ENCODE data around the gene RGS12. TPM values are rescaled to one million over a fixed set of nuclear protein-coding genes. Genes with fewer than 3 reads are reported as not detected.

Gene RGS12
- total RNA-seq, 4 donors from 2014 or later: 14.6 to 25.1 (median 20.9) TPM

GRCh38 chr4:3254302-3255131 lies 38.3 kb upstream of the RGS12 start:
- peak in 1 of 2 donors; percentile 0 for DNase-seq
- TF ChIP-seq CTCF (IDR thresholded peaks at IDR 0.05) (no peak), POLR2A (IDR thresholded peaks at IDR 0.05) (no peak)
- Histone ChIP-seq H3K9me3 (no peaks in the 10 kb centered on the region), H3K36me3 (no peaks in the 10 kb centered on the region), H3K4me1 (peaks cover 9 to 23% of the 10 kb centered on the region in 2 donors), H3K4me3 (replicated peaks in 1 of 3) (no peak overlapping the region), H3K27ac (no peak overlapping the region), H3K27me3 (no peaks in the 10 kb centered on the region)
- intact Hi-C loops (cut with DNase I): no loop called here
- WGBS, 2 donors: 90 to 92% methylated on average over 5 to 13 of the region's 14 CpGs

GRCh38 chr4:3255611-3256186 lies 37.1 kb upstream of the RGS12 start:
- DNase-seq: peak in 1 of 2 donors; percentile 1
- Histone ChIP-seq H3K36me3 (no peaks in the 10 kb centered on the region), H3K4me1 (peaks cover 3 to 16% of the 10 kb centered on the region in 2 donors), H3K4me3 (replicated peaks in 1 of 3) (no peak overlapping the region), H3K27me3 (no peaks in the 10 kb centered on the region), H3K27ac (no peak overlapping the region), H3K9me3 (no peaks in the 10 kb centered on the region)
- 90 to 96% methylated on average over 13 to 23 of the region's 36 CpGs for WGBS, 2 donors
- TF ChIP-seq POLR2A (IDR thresholded peaks at IDR 0.05) (no peak), CTCF (IDR thresholded peaks at IDR 0.05) (no peak)
- intact Hi-C loops (cut with DNase I): no loop called here

GRCh38 chr4:3256230-3257102 lies 36.4 kb upstream of the RGS12 start:
- H3K27me3 ChIP-seq: no peaks in the 10 kb centered on the region
- H3K36me3 ChIP-seq: no peaks in the 10 kb centered on the region
- no peak overlapping the region for H3K27ac ChIP-seq
- intact Hi-C loops (cut with DNase I): no loop called here
- H3K9me3 ChIP-seq: no peaks in the 10 kb centered on the region
- no peak overlapping the region for H3K4me3 ChIP-seq (replicated peaks in 1 of 3)
- H3K4me1 ChIP-seq: peaks cover 0 to 8% of the 10 kb centered on the region in 2 donors
- WGBS, 2 donors: 86 to 92% methylated on average over 21 of the region's 21 CpGs
- TF ChIP-seq POLR2A (IDR thresholded peaks at IDR 0.05): no peak
- TF ChIP-seq CTCF (IDR thresholded peaks at IDR 0.05): no peak
- DNase-seq: peak in 1 of 2 donors; percentile 2

- TF ChIP-seq POLR2A (IDR thresholded peaks at IDR 0.05): no peak
- TF ChIP-seq CTCF (IDR thresholded peaks at IDR 0.05): no peak
- Histone ChIP-seq H3K36me3 (no peaks in the 10 kb centered on the region), H3K27me3 (no peaks in the 10 kb centered on the region), H3K4me1 (peaks cover 0 to 8% of the 10 kb centered on the region in 2 donors), H3K27ac (no peak overlapping the region), H3K9me3 (no peaks in the 10 kb centered on the region), H3K4me3 (replicated peaks in 1 of 3) (no peak overlapping the region)
- 88 to 94% methylated on average over 5 to 9 of the region's 9 CpGs for WGBS, 2 donors
- peak in 1 of 2 donors; percentile 23 for DNase-seq
- intact Hi-C loops (cut with DNase I): no loop called here
Measured at GRCh38 chr4:3257103-3257555, 35.7 kb upstream of the RGS12 start.

Data from thyroid gland (tissue), 4 donors.